Measurements from ENCODE around the gene MAJIN. TPM values are rescaled to one million over a fixed set of nuclear protein-coding genes. Genes with fewer than 3 reads are reported as not detected.

The MAJIN gene
- total RNA-seq, 4 donors from 2014 or later: not detected

GRCh38 chr11:64954201-64954600, 17.7 kb downstream of the MAJIN start:
- Histone ChIP-seq H3K4me1 (no peaks in the 10 kb centered on the region), H3K27ac (replicated peaks in 1 of 4) (no peak overlapping the region), H3K9me3 (no peaks in the 10 kb centered on the region), H3K4me3 (no peak overlapping the region), H3K27me3 (peaks cover 0 to 11% (median 0%) of the 10 kb centered on the region in 4 donors), H3K36me3 (no peaks in the 10 kb centered on the region)
- TF ChIP-seq POLR2AphosphoS5 (IDR thresholded peaks at IDR 0.05) (no peak), EP300 (IDR thresholded peaks at IDR 0.05) (no peak), CTCF (IDR thresholded peaks at IDR 0.05) (no peak), POLR2A (IDR thresholded peaks at IDR 0.05; ENCODE audit: low read depth) (no peak)
- WGBS: 44% methylated on average over 5 of the region's 5 CpGs
- intact Hi-C loops (cut with DNase I): no loop called here
- DNase-seq (ENCODE audit: extremely low spot score): no peak

GRCh38 chr11:64951529-64951928, 20.4 kb downstream of the MAJIN start:
- H3K4me3 ChIP-seq: no peak overlapping the region
- intact Hi-C loops (cut with DNase I): no loop called here
- H3K9me3 ChIP-seq: no peaks in the 10 kb centered on the region
- H3K27ac ChIP-seq (replicated peaks in 1 of 4): no peak overlapping the region
- no peaks in the 10 kb centered on the region for H3K36me3 ChIP-seq
- no peaks in the 10 kb centered on the region for H3K4me1 ChIP-seq
- peaks cover 0 to 6% (median 0%) of the 10 kb centered on the region in 4 donors for H3K27me3 ChIP-seq
- 69% methylated on average over 4 of the region's 4 CpGs for WGBS
- TF ChIP-seq CTCF (IDR thresholded peaks at IDR 0.05) (no peak), EP300 (IDR thresholded peaks at IDR 0.05) (no peak), POLR2A (IDR thresholded peaks at IDR 0.05; ENCODE audit: low read depth) (no peak)
- DNase-seq (ENCODE audit: extremely low spot score): no peak

GRCh38 chr11:64947208-64947814, 24.6 kb downstream of the MAJIN start:
- Histone ChIP-seq H3K27ac (replicated peaks in 1 of 4) (no peak overlapping the region), H3K4me3 (no peak overlapping the region), H3K27me3 (peaks cover 0 to 4% (median 0%) of the 10 kb centered on the region in 4 donors), H3K9me3 (no peaks in the 10 kb centered on the region), H3K36me3 (no peaks in the 10 kb centered on the region), H3K4me1 (no peaks in the 10 kb centered on the region)
- TF ChIP-seq POLR2AphosphoS5 (IDR thresholded peaks at IDR 0.05) (no peak), CTCF (IDR thresholded peaks at IDR 0.05) (no peak), EP300 (IDR thresholded peaks at IDR 0.05) (no peak), POLR2A (IDR thresholded peaks at IDR 0.05; ENCODE audit: low read depth) (no peak)
- 53% methylated on average over 5 of the region's 5 CpGs for WGBS
- intact Hi-C loops (cut with DNase I): no loop called here
- no peak for DNase-seq (ENCODE audit: extremely low spot score)

GRCh38 chr11:64936539-64936938, 35.4 kb downstream of the MAJIN start:
- no peak for DNase-seq (ENCODE audit: extremely low spot score)
- Histone ChIP-seq H3K27me3 (no peaks in the 10 kb centered on the region), H3K4me1 (no peaks in the 10 kb centered on the region), H3K9me3 (no peaks in the 10 kb centered on the region), H3K27ac (replicated peaks in 1 of 4) (no peak overlapping the region), H3K36me3 (peaks cover 17 to 38% (median 37%) of the 10 kb centered on the region in 4 donors), H3K4me3 (no peak overlapping the region)
- WGBS: 69% methylated on average over 4 of the region's 4 CpGs
- intact Hi-C loops (cut with DNase I): no loop called here
- no peak for TF ChIP-seq EP300 (IDR thresholded peaks at IDR 0.05)
- no peak for TF ChIP-seq POLR2AphosphoS5 (IDR thresholded peaks at IDR 0.05)
- TF ChIP-seq CTCF (IDR thresholded peaks at IDR 0.05): no peak
- no peak for TF ChIP-seq POLR2A (IDR thresholded peaks at IDR 0.05; ENCODE audit: low read depth)

All from esophagus muscularis mucosa (tissue), 4 donors.